Mesenchymal stem cell (in vitro differentiated cells and primary cell): Measurements from ENCODE around the gene C8A.
A peak's percentile ranks its signal among the peaks of the same experiment; 100 is the strongest.

Experiments used
- DNase-seq: peaks from one replicate; pipeline ENCODE4 v3.0.0-alpha.2; 2013
- H2AFZ ChIP-seq: one replicate; pipeline ENCODE4 v1.6.1; 2013; ENCODE audit warnings: low read depth, mild to moderate bottlenecking, control low read depth, inconsistent platforms, low read length, moderate library complexity
- H2AK5ac ChIP-seq: 2 replicates; pipeline ENCODE4 v1.6.1; 2013; ENCODE audit warnings: low read length, moderate library complexity, mild to moderate bottlenecking, inconsistent platforms; ENCODE audit not compliant: severe bottlenecking
- H2BK120ac ChIP-seq: one replicate; pipeline ENCODE4 v1.6.1; 2013; ENCODE audit warnings: low read depth, mild to moderate bottlenecking, inconsistent platforms, low read length, moderate library complexity
- H2BK12ac ChIP-seq, 2 experiments: one replicate each; pipeline ENCODE4 v1.6.1; 2013; ENCODE audit warnings: inconsistent platforms in 2 of 2, low read length in 2 of 2, mild to moderate bottlenecking in 2 of 2, moderate library complexity in 2 of 2, control low read depth in 1 of 2
- H2BK15ac ChIP-seq: one replicate; pipeline ENCODE4 v1.6.1; 2013; ENCODE audit warnings: mild to moderate bottlenecking, low read depth, inconsistent platforms; ENCODE audit not compliant: poor library complexity, severe bottlenecking
- H2BK5ac ChIP-seq: 2 replicates; pipeline ENCODE4 v1.6.1; 2013; ENCODE audit warnings: low read depth, mild to moderate bottlenecking, low read length, control low read depth, inconsistent platforms; ENCODE audit not compliant: poor library complexity, severe bottlenecking
- H3K14ac ChIP-seq, 2 experiments: one replicate each; pipeline ENCODE4 v1.6.1; 2013; ENCODE audit warnings: inconsistent platforms in 2 of 2, low read length in 2 of 2, control low read depth in 1 of 2, mild to moderate bottlenecking in 1 of 2, moderate library complexity in 1 of 2
- H3K18ac ChIP-seq, 2 experiments: one replicate each; pipeline ENCODE4 v1.6.1; 2013; ENCODE audit warnings: inconsistent platforms in 2 of 2, low read length in 2 of 2, control low read depth in 1 of 2, low read depth in 1 of 2, mild to moderate bottlenecking in 1 of 2
- H3K23ac ChIP-seq, 2 experiments: one replicate each; pipeline ENCODE4 v1.6.1; 2013; ENCODE audit warnings: inconsistent platforms in 2 of 2, low read length in 2 of 2, mild to moderate bottlenecking in 2 of 2, moderate library complexity in 2 of 2, control low read depth in 1 of 2
- H3K27ac ChIP-seq: 2 replicates; pipeline ENCODE4 v1.5.1; 2013; ENCODE audit warnings: mild to moderate bottlenecking, moderate library complexity, low read length, control low read depth, inconsistent platforms; ENCODE audit not compliant: poor library complexity, severe bottlenecking
- H3K27me3 ChIP-seq, 2 experiments: 2 replicates each; pipeline versions ENCODE4 v1.6.1 to v1.7.0; 2013; ENCODE audit warnings: low read length in 2 of 2, mild to moderate bottlenecking in 2 of 2, moderate library complexity in 2 of 2, control low read depth in 1 of 2, inconsistent platforms in 1 of 2; ENCODE audit not compliant: control insufficient read depth in 1 of 2, insufficient read depth in 1 of 2
- H3K36me3 ChIP-seq, 2 experiments: 2 replicates each; pipeline versions ENCODE4 v1.6.1 to v1.7.0; 2013; ENCODE audit warnings: low read length in 2 of 2, control low read depth in 1 of 2, inconsistent platforms in 1 of 2, low read depth in 1 of 2, mild to moderate bottlenecking in 1 of 2; ENCODE audit not compliant: insufficient read depth in 2 of 2, control insufficient read depth in 1 of 2
- H3K4ac ChIP-seq, 2 experiments: one replicate each; pipeline ENCODE4 v1.6.1; 2013; ENCODE audit warnings: inconsistent platforms in 2 of 2, low read length in 2 of 2, mild to moderate bottlenecking in 2 of 2, moderate library complexity in 2 of 2, control low read depth in 1 of 2, low read depth in 1 of 2
- H3K4me1 ChIP-seq: 2 replicates; pipeline ENCODE4 v1.6.1; 2013; ENCODE audit warnings: low read depth, low read length, control low read depth; ENCODE audit not compliant: control insufficient read depth, insufficient read depth
- H3K4me2 ChIP-seq: 2 replicates; pipeline ENCODE4 v1.6.1; 2013; ENCODE audit warnings: low read length, mild to moderate bottlenecking, inconsistent platforms; ENCODE audit not compliant: poor library complexity, severe bottlenecking
- H3K4me3 ChIP-seq, 2 experiments: 2 replicates each; pipeline versions ENCODE4 v1.5.1 to v1.7.0; 2013; ENCODE audit warnings: low read length in 2 of 2, mild to moderate bottlenecking in 2 of 2, control low read depth in 1 of 2, low read depth in 1 of 2; ENCODE audit not compliant: insufficient read depth in 1 of 2
- H3K79me1 ChIP-seq: replicated peaks from 2 replicates; pipeline ENCODE4 v1.6.1; 2013; ENCODE audit warnings: mild to moderate bottlenecking, control low read depth, low read length, inconsistent platforms; ENCODE audit not compliant: poor library complexity, severe bottlenecking
- H3K9ac ChIP-seq: 2 replicates; pipeline ENCODE4 v1.7.0; 2013; ENCODE audit warnings: mild to moderate bottlenecking, low read length, moderate library complexity
- H3K9me3 ChIP-seq: 2 replicates; pipeline ENCODE4 v1.7.0; 2013; ENCODE audit warnings: mild to moderate bottlenecking, low read length; ENCODE audit not compliant: control insufficient read depth
- H4K8ac ChIP-seq: one replicate; pipeline ENCODE4 v1.6.1; 2013; ENCODE audit warnings: inconsistent platforms, mild to moderate bottlenecking, low read length, moderate library complexity
- H4K91ac ChIP-seq: one replicate; pipeline ENCODE4 v1.6.1; 2013; ENCODE audit warnings: mild to moderate bottlenecking, low read length, inconsistent platforms
- WGBS: methylation state at CpG from one replicate; pipeline ENCODE4 v1.1.7; 2013; ENCODE audit warnings: mixed read lengths; 5-methylcytosine and 5-hydroxymethylcytosine counted together

Gene C8A

GRCh38 chr1:56824938-56825337, 29.7 kb upstream of the C8A start:
- Histone ChIP-seq H3K27me3 (peaks cover 0 to 24% of the 10 kb centered on the region in 2 experiments), H3K36me3 (no peaks in the 10 kb centered on the region), H3K14ac (no peak overlapping the region), H4K91ac (no peak overlapping the region), H2AK5ac (no peak overlapping the region), H4K8ac (no peak overlapping the region), H3K4me2 (no peak overlapping the region), H3K4ac (no peak overlapping the region), H3K18ac (no peak overlapping the region), H2AFZ (no peak overlapping the region), H3K9me3 (no peaks in the 10 kb centered on the region), H2BK12ac (no peak overlapping the region), H3K27ac (no peak overlapping the region), H3K79me1 (no peaks in the 10 kb centered on the region), H3K4me1 (peaks cover 2% of the 10 kb centered on the region), H3K9ac (no peak overlapping the region), H2BK120ac (no peak overlapping the region), H3K23ac (no peak overlapping the region), H2BK5ac (no peak overlapping the region), H2BK15ac (no peak overlapping the region), H3K4me3 (no peak overlapping the region)
- DNase-seq = no peak
- no CpG with 5 or more reads among the region's 1 CpG for WGBS

- WGBS = 73% methylated on average over 4 of the region's 4 CpGs
- no peak overlapping the region for H3K23ac ChIP-seq
- no peak overlapping the region for H2AFZ ChIP-seq
- no peak overlapping the region for H2BK120ac ChIP-seq
- peaks cover 0 to 24% of the 10 kb centered on the region in 2 experiments for H3K27me3 ChIP-seq
- no peak overlapping the region for H2BK5ac ChIP-seq
- no peak overlapping the region for H3K4me3 ChIP-seq
- H3K9ac ChIP-seq = no peak overlapping the region
- H2BK12ac ChIP-seq = no peak overlapping the region
- no peak overlapping the region for H3K18ac ChIP-seq
- no peak for DNase-seq
- no peak overlapping the region for H3K4me2 ChIP-seq
- peaks cover under 1% of the 10 kb centered on the region for H3K4me1 ChIP-seq
- H3K27ac ChIP-seq = no peak overlapping the region
- H4K91ac ChIP-seq = no peak overlapping the region
- no peak overlapping the region for H3K4ac ChIP-seq
- no peak overlapping the region for H2AK5ac ChIP-seq
- no peak overlapping the region for H4K8ac ChIP-seq
- H3K9me3 ChIP-seq = no peaks in the 10 kb centered on the region
- no peak overlapping the region for H3K14ac ChIP-seq
- H2BK15ac ChIP-seq = no peak overlapping the region
- H3K79me1 ChIP-seq = no peaks in the 10 kb centered on the region
- no peaks in the 10 kb centered on the region for H3K36me3 ChIP-seq
Observed at GRCh38 chr1:56825436-56825835, 29.2 kb upstream of the C8A start.

- Histone ChIP-seq H3K27ac (no peak overlapping the region), H3K27me3 (peaks cover 0 to 15% of the 10 kb centered on the region in 2 experiments), H4K8ac (no peak overlapping the region), H3K36me3 (no peaks in the 10 kb centered on the region), H2BK15ac (no peak overlapping the region), H3K4me1 (peaks cover 2% of the 10 kb centered on the region), H2AFZ (no peak overlapping the region), H3K23ac (no peak overlapping the region), H4K91ac (no peak overlapping the region), H3K9me3 (no peaks in the 10 kb centered on the region), H3K9ac (no peak overlapping the region), H3K4ac (no peak overlapping the region), H3K14ac (no peak overlapping the region), H3K4me2 (no peak overlapping the region), H2BK5ac (no peak overlapping the region), H2BK120ac (no peak overlapping the region), H3K79me1 (no peaks in the 10 kb centered on the region), H2BK12ac (no peak overlapping the region), H3K4me3 (no peak overlapping the region), H2AK5ac (no peak overlapping the region), H3K18ac (no peak overlapping the region)
- DNase-seq = peak; percentile 11
Observed at GRCh38 chr1:56827711-56828110, 26.9 kb upstream of the C8A start.

- Histone ChIP-seq H3K9me3 (no peaks in the 10 kb centered on the region), H2BK5ac (no peak overlapping the region), H3K27me3 (peaks cover 0 to 11% of the 10 kb centered on the region in 2 experiments), H3K18ac (no peak overlapping the region), H3K36me3 (no peaks in the 10 kb centered on the region), H4K91ac (no peak overlapping the region), H4K8ac (no peak overlapping the region), H2AK5ac (no peak overlapping the region), H2BK120ac (no peak overlapping the region), H3K9ac (no peak overlapping the region), H3K4me2 (no peak overlapping the region), H2BK12ac (no peak overlapping the region), H3K79me1 (no peaks in the 10 kb centered on the region), H3K4me3 (no peak overlapping the region), H3K4me1 (peaks cover 2% of the 10 kb centered on the region), H2AFZ (no peak overlapping the region), H2BK15ac (no peak overlapping the region), H3K4ac (no peak overlapping the region), H3K14ac (no peak overlapping the region), H3K27ac (no peak overlapping the region), H3K23ac (no peak overlapping the region)
- WGBS = 88% methylated on average over 4 of the region's 4 CpGs
- DNase-seq = no peak
Observed at GRCh38 chr1:56830052-56830451, 24.5 kb upstream of the C8A start.
